ENCODE measurements around the gene RIMS3.

RIMS3 gene

GRCh38 chr1:40701684-40702083, 36.2 kb upstream of the RIMS3 start:
- DNase-seq (ENCODE audit: low spot score), result no peak
- Mint-ChIP-seq H3K27ac (no peak overlapping the region), H3K9me3 (no peaks in the 10 kb centered on the region), H3K27me3 (ENCODE audit: low read depth) (no peaks in the 10 kb centered on the region), H3K36me3 (ENCODE audit: low read depth) (peaks cover 26% of the 10 kb centered on the region), H3K4me1 (ENCODE audit: low read depth) (peaks cover 38% of the 10 kb centered on the region), H3K4me3 (no peak overlapping the region)

GRCh38 chr1:40699787-40700186, 34.3 kb upstream of the RIMS3 start:
- H3K27me3 Mint-ChIP-seq (ENCODE audit: low read depth), result no peaks in the 10 kb centered on the region
- H3K36me3 Mint-ChIP-seq (ENCODE audit: low read depth), result peaks cover 28% of the 10 kb centered on the region
- no peak for DNase-seq (ENCODE audit: low spot score)
- H3K27ac Mint-ChIP-seq, result peak overlapping the region; percentile 13
- peaks cover 48% of the 10 kb centered on the region for H3K4me1 Mint-ChIP-seq (ENCODE audit: low read depth)
- H3K9me3 Mint-ChIP-seq, result no peaks in the 10 kb centered on the region
- no peak overlapping the region for H3K4me3 Mint-ChIP-seq

- no peaks in the 10 kb centered on the region for H3K27me3 Mint-ChIP-seq (ENCODE audit: low read depth)
- peaks cover 34% of the 10 kb centered on the region for H3K36me3 Mint-ChIP-seq (ENCODE audit: low read depth)
- H3K27ac Mint-ChIP-seq, result no peak overlapping the region
- no peak for DNase-seq (ENCODE audit: low spot score)
- H3K9me3 Mint-ChIP-seq, result no peaks in the 10 kb centered on the region
- peaks cover 58% of the 10 kb centered on the region for H3K4me1 Mint-ChIP-seq (ENCODE audit: low read depth)
- no peak overlapping the region for H3K4me3 Mint-ChIP-seq
These were observed 32.0 kb upstream of the RIMS3 start for GRCh38 chr1:40697436-40697835.

GRCh38 chr1:40696294-40696693, 30.8 kb upstream of the RIMS3 start:
- Mint-ChIP-seq H3K4me1 (ENCODE audit: low read depth) (peaks cover 54% of the 10 kb centered on the region), H3K27me3 (ENCODE audit: low read depth) (no peaks in the 10 kb centered on the region), H3K9me3 (no peaks in the 10 kb centered on the region), H3K4me3 (no peak overlapping the region), H3K27ac (no peak overlapping the region), H3K36me3 (ENCODE audit: low read depth) (peaks cover 36% of the 10 kb centered on the region)
- no peak for DNase-seq (ENCODE audit: low spot score)

GRCh38 chr1:40694353-40694874, 28.9 kb upstream of the RIMS3 start:
- Mint-ChIP-seq H3K4me3 (peak overlapping the region; percentile 93), H3K27me3 (ENCODE audit: low read depth) (no peaks in the 10 kb centered on the region), H3K27ac (peak overlapping the region; percentile 75)

GRCh38 chr1:40693425-40693824, 27.9 kb upstream of the RIMS3 start:
- DNase-seq (ENCODE audit: low spot score), result no peak
- H3K4me1 Mint-ChIP-seq (ENCODE audit: low read depth), result peaks cover 54% of the 10 kb centered on the region
- H3K36me3 Mint-ChIP-seq (ENCODE audit: low read depth), result peaks cover 34% of the 10 kb centered on the region
- H3K27ac Mint-ChIP-seq, result peak overlapping the region; percentile 34
- no peaks in the 10 kb centered on the region for H3K9me3 Mint-ChIP-seq
- H3K27me3 Mint-ChIP-seq (ENCODE audit: low read depth), result no peaks in the 10 kb centered on the region
- peak overlapping the region; percentile 93 for H3K4me3 Mint-ChIP-seq

More at GRCh38 chr1:40694353-40694874, 28.9 kb upstream of the RIMS3 start:
- Mint-ChIP-seq H3K9me3 (no peaks in the 10 kb centered on the region), H3K4me1 (ENCODE audit: low read depth) (peaks cover 63% of the 10 kb centered on the region), H3K36me3 (ENCODE audit: low read depth) (peaks cover 39% of the 10 kb centered on the region)
- no peak for DNase-seq (ENCODE audit: low spot score)

- peaks cover 53% of the 10 kb centered on the region for H3K4me1 Mint-ChIP-seq (ENCODE audit: low read depth)
- no peaks in the 10 kb centered on the region for H3K9me3 Mint-ChIP-seq
- peak overlapping the region; percentile 93 for H3K4me3 Mint-ChIP-seq
- DNase-seq (ENCODE audit: low spot score), result no peak
- H3K27me3 Mint-ChIP-seq (ENCODE audit: low read depth), result no peaks in the 10 kb centered on the region
- H3K27ac Mint-ChIP-seq, result peak overlapping the region; percentile 96
- H3K36me3 Mint-ChIP-seq (ENCODE audit: low read depth), result peaks cover 33% of the 10 kb centered on the region
These were observed 27.0 kb upstream of the RIMS3 start for GRCh38 chr1:40692429-40692895.

- Mint-ChIP-seq H3K27me3 (ENCODE audit: low read depth) (no peaks in the 10 kb centered on the region), H3K4me1 (ENCODE audit: low read depth) (peaks cover 46% of the 10 kb centered on the region), H3K27ac (peak within 1 kb of the TSS; percentile 96), H3K4me3 (peak within 1 kb of the TSS; percentile 93), H3K36me3 (ENCODE audit: low read depth) (peaks cover 29% of the 10 kb centered on the region), H3K9me3 (no peaks in the 10 kb centered on the region)
- DNase-seq (ENCODE audit: low spot score), result peak; percentile 96
These were observed 26.3 kb upstream of the RIMS3 start, which contains the start of gene NFYC for GRCh38 chr1:40691538-40692428. Gene NFYC (plus strand): TSS chr1:40691704. CDS start chr1:40738844, 47,140 bp downstream.

- peaks cover 29% of the 10 kb centered on the region for H3K36me3 Mint-ChIP-seq (ENCODE audit: low read depth)
- H3K4me1 Mint-ChIP-seq (ENCODE audit: low read depth), result peaks cover 39% of the 10 kb centered on the region
- no peaks in the 10 kb centered on the region for H3K9me3 Mint-ChIP-seq
- H3K4me3 Mint-ChIP-seq, result peak overlapping the region; percentile 93
- peak overlapping the region; percentile 96 for H3K27ac Mint-ChIP-seq
- no peaks in the 10 kb centered on the region for H3K27me3 Mint-ChIP-seq (ENCODE audit: low read depth)
- DNase-seq (ENCODE audit: low spot score), result no peak
These were observed 25.5 kb upstream of the RIMS3 start for GRCh38 chr1:40690771-40691537.

GRCh38 chr1:40689737-40690136, 24.3 kb upstream of the RIMS3 start:
- Mint-ChIP-seq H3K27me3 (ENCODE audit: low read depth) (no peaks in the 10 kb centered on the region), H3K36me3 (ENCODE audit: low read depth) (peaks cover 36% of the 10 kb centered on the region), H3K4me3 (no peak overlapping the region), H3K4me1 (ENCODE audit: low read depth) (peaks cover 36% of the 10 kb centered on the region), H3K27ac (no peak overlapping the region), H3K9me3 (no peaks in the 10 kb centered on the region)
- DNase-seq (ENCODE audit: low spot score), result no peak

- no peak overlapping the region for H3K27ac Mint-ChIP-seq
- peaks cover 35% of the 10 kb centered on the region for H3K36me3 Mint-ChIP-seq (ENCODE audit: low read depth)
- H3K4me1 Mint-ChIP-seq (ENCODE audit: low read depth), result peaks cover 19% of the 10 kb centered on the region
- H3K4me3 Mint-ChIP-seq, result no peak overlapping the region
- DNase-seq (ENCODE audit: low spot score), result no peak
- H3K9me3 Mint-ChIP-seq, result no peaks in the 10 kb centered on the region
- H3K27me3 Mint-ChIP-seq (ENCODE audit: low read depth), result no peaks in the 10 kb centered on the region
These were observed 22.2 kb upstream of the RIMS3 start for GRCh38 chr1:40687661-40688060.

GRCh38 chr1:40687059-40687458, 21.6 kb upstream of the RIMS3 start:
- no peaks in the 10 kb centered on the region for H3K27me3 Mint-ChIP-seq (ENCODE audit: low read depth)
- H3K27ac Mint-ChIP-seq, result no peak overlapping the region
- no peak for DNase-seq (ENCODE audit: low spot score)
- peaks cover 29% of the 10 kb centered on the region for H3K36me3 Mint-ChIP-seq (ENCODE audit: low read depth)
- peaks cover 15% of the 10 kb centered on the region for H3K4me1 Mint-ChIP-seq (ENCODE audit: low read depth)
- no peak overlapping the region for H3K4me3 Mint-ChIP-seq
- no peaks in the 10 kb centered on the region for H3K9me3 Mint-ChIP-seq

- H3K4me3 Mint-ChIP-seq, result no peak overlapping the region
- no peaks in the 10 kb centered on the region for H3K9me3 Mint-ChIP-seq
- H3K36me3 Mint-ChIP-seq (ENCODE audit: low read depth), result peaks cover 23% of the 10 kb centered on the region
- H3K27ac Mint-ChIP-seq, result no peak overlapping the region
- no peak for DNase-seq (ENCODE audit: low spot score)
- H3K4me1 Mint-ChIP-seq (ENCODE audit: low read depth), result peaks cover 5% of the 10 kb centered on the region
- H3K27me3 Mint-ChIP-seq (ENCODE audit: low read depth), result no peaks in the 10 kb centered on the region
These were observed 19.2 kb upstream of the RIMS3 start for GRCh38 chr1:40684669-40685068.
